CD4-positive, alpha-beta T cell treated with Interleukin-12 subunit alpha and Interleukin-12 subunit beta, for 1 hour (primary cell): ENCODE data around the gene C16orf86.

Source experiments
- DNase-seq: peaks from one replicate; pipeline ENCODE4 v3.0.0-alpha.2; 2020

C16orf86 gene, protein sequence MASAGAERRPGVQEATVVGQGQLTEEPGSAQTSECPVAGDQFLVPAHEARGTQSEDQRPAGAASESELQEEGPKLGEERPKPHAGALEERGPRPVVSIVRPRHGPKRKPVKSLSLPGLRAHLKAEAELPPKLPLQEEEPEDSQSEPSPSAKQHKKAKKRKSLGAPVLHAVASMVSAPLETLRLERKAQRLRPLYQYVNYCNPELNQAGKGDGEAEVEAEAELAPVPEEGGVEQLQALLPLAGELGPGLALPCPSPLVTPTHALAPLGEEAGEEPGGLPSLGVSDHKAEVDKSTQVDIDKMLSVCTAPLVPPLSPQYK

GRCh38 chr16:67666559-67667452, at the start of gene C16orf86, which contains the start of gene ENKD1:
C16orf86 (plus strand) TSS chr16:67666814; CDS start chr16:67666971, 157 bp downstream.
ENKD1 (minus strand) TSS chr16:67666750; CDS start chr16:67666442, 308 bp downstream.
- DNase-seq = peak; percentile 87

DNA sequence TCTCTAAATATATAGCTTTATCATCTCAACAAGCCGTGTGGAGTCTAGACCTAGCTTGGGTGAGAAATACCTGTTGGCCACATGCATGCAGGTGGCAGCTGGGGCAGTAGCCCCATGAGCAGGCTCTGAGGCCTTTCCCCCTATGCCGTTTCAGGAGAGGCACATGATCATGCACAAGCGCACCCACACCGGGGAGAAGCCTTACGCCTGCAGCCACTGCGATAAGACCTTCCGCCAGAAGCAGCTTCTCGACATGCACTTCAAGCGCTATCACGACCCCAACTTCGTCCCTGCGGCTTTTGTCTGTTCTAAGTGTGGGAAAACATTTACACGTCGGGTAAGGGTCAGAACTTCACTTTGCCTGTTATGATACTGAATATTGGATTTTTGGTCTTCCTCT, 38.4 kb upstream of the C16orf86 start:
- DNase-seq = no peak

- DNase-seq = no peak
These were observed 34.0 kb upstream of the C16orf86 start for GRCh38 chr16:67632415-67633172.

- no peak for DNase-seq
These were observed 29.9 kb upstream of the C16orf86 start for GRCh38 chr16:67636713-67637112.

GRCh38 chr16:67637625-67638024, 29.0 kb upstream of the C16orf86 start:
- DNase-seq = no peak

GRCh38 chr16:67641779-67642708, 24.6 kb upstream of the C16orf86 start:
- no peak for DNase-seq

DNA sequence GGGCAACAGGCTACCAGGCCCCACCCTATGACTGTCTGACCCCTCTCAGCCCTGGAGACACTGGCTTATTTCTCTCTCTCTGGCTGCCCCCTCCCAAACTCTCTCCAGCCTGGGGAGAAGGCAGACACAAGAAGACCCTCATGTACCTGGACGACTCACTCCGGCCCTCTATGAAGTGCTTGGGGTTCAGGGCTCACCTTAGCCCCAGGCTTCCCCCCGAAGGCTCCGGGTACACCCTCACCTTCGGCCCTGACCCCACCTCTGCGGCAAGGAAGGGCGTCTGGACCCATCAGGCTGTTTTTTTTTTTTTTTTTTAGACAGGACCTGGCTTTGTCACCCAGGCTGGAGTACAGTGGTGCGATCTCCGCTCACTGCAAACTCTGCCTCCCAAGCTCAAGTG, 22.6 kb upstream of the C16orf86 start:
- DNase-seq = no peak

DNA sequence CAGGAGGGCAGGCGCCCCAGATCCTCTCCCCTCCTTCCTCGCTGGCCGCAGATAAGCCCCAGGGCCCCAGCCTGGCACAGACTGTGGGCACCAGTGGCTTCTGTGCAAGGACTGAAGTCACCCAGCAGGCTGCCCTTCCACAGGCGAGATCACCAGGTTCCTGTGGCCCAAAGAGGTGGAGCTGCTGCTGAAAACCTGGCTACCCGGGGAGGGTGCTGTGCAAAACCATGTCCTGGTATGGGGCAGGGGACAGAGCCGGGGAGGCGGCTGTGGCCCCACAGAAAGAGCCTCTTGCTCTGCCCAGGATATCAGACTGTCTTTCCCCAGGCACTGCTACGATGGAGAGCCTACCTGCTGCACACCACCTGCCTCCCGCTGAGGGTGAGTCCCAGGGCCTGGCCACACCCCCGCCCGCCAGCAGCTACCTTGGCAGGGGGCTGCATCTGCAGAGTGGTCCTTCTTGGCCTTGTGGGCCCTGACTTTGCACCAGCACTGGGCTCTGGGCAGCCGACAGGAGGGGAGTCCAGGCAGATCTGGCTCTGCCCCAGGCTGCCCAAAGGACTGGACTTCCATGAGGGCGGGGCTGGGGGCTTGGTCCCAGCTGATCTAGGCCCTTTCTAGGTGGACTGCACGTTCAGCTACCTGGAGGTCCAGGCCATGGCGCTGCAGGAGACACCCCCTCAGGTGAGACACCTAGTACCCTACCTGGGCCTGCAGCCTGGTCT, 21.1 kb upstream of the C16orf86 start:
- DNase-seq = no peak

DNA sequence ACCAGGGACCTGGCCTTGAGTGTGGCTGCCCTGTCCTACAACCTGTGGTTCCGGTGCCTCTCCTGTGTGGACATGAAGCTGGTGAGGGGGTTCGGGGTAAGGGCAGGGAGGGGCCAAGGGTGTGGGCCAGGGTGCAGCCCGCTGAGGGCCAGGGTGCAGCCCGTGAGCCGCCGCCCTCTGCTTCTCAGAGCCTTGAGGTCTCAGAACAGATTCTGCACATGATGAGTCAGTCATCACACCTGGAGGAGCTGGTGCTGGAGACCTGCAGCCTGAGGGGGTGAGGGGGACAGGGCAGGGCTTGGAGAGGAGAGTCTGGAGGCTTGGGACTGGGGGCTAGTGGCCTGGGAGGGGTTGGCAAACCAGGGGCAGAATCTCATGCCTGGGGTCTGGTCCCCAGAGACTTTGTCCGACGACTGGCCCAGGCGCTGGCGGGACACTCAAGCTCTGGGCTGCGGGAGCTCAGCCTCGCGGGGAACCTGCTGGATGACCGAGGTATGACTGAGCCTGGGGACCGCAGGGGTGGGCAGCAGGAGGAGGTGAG, 19.4 kb upstream of the C16orf86 start:
- no peak for DNase-seq

- DNase-seq = no peak
These were observed 18.9 kb upstream of the C16orf86 start for GRCh38 chr16:67647681-67648080.

DNA sequence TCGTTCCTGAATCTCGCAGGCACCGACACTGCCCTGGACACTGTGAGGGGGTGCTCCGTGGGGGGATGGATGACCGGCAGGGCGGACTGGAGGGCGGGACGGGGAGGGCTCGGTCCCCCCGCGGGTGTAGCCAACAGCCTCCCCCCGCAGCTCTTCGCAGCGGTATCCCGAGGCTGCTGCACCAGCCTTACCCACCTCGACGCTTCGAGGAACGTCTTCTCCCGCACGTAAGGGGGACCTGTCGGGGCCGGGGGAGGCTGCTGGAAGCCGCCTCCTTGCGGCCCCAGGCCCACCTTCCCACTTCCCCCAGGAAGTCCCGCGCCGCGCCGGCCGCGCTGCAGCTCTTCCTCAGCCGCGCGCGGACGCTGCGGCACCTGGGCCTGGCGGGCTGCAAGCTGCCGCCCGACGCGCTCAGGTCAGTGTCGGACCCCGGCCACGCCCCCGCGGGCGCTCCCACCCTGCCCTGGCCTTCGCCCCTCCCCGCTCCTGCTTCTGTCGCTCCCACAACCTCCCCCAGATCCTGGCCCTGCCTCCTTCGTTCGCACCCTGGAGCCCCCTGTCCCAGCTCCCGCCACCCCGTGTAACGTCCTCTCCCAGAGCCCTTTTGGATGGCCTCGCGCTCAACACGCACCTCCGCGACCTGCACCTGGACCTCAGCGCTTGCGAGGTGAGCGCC, 18.4 kb upstream of the C16orf86 start:
- DNase-seq = no peak

GRCh38 chr16:67648764-67649407, 17.7 kb upstream of the C16orf86 start:
- no peak for DNase-seq

GRCh38 chr16:67649494-67649931, 17.1 kb upstream of the C16orf86 start:
- DNase-seq = no peak

DNA sequence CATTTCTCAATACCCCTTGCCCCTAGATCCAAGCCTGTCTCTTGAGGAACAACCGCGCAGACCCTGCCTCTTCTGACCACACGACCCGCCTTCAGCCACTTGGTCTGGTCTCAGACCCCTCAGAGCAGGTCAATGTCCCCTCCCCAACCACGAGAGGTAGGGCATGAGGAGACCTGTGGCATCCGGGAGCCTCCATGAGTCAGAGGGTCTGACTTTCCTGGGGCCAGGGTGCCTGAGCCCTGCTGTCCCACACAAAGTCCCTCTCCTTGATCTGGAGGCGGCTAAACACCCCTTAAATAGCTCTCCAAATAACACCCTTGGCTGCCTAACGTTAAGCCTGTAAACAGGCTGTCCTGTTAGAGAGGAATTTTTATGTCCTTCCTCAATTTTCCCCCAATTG, 16.6 kb upstream of the C16orf86 start:
- DNase-seq = no peak

- no peak for DNase-seq
These were observed 15.6 kb upstream of the C16orf86 start for GRCh38 chr16:67651039-67651438.

DNA sequence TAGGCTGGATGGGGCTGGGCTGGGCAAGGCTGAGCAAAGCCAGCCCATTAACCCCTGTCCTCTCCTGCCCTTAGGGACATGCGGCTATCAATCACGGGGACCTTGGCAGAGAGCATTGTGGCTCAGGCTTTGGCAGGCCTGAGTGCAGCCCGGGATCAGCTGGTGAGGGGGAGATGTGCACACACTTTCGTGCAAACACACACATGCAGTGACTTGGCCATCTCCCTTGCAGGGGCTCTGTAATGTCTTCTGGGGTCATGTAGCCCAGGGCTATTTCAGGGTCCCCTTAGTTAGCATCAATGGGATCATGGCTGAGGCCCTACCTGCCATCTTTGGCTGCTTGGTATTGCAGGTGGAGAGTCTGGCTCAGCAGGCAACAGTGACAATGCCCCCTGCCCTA, 14.8 kb upstream of the C16orf86 start:
- no peak for DNase-seq

- DNase-seq = no peak
These were observed 14.0 kb upstream of the C16orf86 start for GRCh38 chr16:67652578-67653127.

DNA sequence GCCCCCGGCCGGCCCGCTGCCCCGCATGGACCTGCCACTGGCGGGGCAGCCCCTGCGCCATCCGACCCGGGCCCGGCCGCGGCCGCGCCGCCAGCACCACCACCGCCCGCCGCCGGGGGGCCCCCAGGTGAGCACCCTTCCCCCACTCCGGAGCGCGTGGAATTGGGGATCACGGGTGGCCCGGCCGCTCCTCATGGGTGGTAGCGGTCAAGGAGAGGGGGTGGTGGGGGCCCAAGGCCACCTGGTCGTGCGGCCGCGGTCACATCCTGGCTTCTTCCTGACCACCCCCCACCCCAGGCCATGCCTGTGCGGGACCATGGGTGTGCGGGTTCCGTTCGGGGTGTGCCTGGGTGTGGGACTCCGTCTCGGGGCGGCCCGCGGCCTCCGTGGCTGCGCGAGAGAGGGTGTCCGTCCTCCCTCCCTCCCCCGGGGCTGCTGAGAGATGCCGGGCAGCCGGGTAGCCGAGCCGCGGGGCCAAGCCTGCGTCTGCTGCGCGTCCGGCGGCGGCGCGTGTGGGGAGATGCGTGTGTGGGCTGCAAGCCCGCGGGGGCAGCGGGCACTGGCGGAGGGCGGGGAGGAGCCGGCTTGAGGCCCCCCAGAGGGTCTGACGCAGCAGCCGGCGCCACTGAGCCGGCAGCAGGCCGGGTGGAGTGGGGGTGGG, 13.4 kb upstream of the C16orf86 start:
- DNase-seq = no peak
